DOHH2 (cell line): ENCODE data around the gene SPON1.

ENCODE experiments used
- H3F3A ChIP-seq: fragments of 200-600 bp; sonication (generic), shearing (Covaris generic); 2 replicates; pipeline ENCODE4 v1.6.0; 2016; ENCODE audit warnings: antibody characterized with exemption, mild to moderate bottlenecking; ENCODE audit not compliant: control insufficient read depth, insufficient read depth
- H3K27ac ChIP-seq: fragments of 200-600 bp; sonication (generic); 2 replicates; pipeline ENCODE4 v1.5.1; 2014; ENCODE audit warnings: low read depth, mild to moderate bottlenecking, low read length, moderate library complexity
- H3K27me3 ChIP-seq: fragments of 200-600 bp; sonication (generic); 2 replicates; pipeline ENCODE4 v1.6.1; 2014; ENCODE audit warnings: mild to moderate bottlenecking, low read length, mixed read lengths; ENCODE audit not compliant: control insufficient read depth
- H3K36me3 ChIP-seq: fragments of 200-600 bp; sonication (generic); 2 replicates; pipeline ENCODE4 v1.6.1; 2014; ENCODE audit warnings: mild to moderate bottlenecking, low read length, moderate library complexity, mixed read lengths; ENCODE audit not compliant: control insufficient read depth
- H3K4me1 ChIP-seq: fragments of 200-600 bp; sonication (generic); 2 replicates; pipeline ENCODE4 v1.6.1; 2014; ENCODE audit warnings: mild to moderate bottlenecking, low read length, mixed read lengths; ENCODE audit not compliant: control insufficient read depth
- H3K4me2 ChIP-seq: fragments of 200-600 bp; sonication (generic); 2 replicates; pipeline ENCODE4 v1.6.0; 2014; ENCODE audit warnings: mild to moderate bottlenecking, low read length, moderate library complexity
- H3K4me3 ChIP-seq: fragments of 200-600 bp; sonication (generic); 2 replicates; pipeline ENCODE4 v1.5.1; 2014; ENCODE audit warnings: mild to moderate bottlenecking, low read length, mixed read lengths
- H3K79me2 ChIP-seq: fragments of 200-600 bp; sonication (generic); 2 replicates; pipeline ENCODE4 v1.6.1; 2014; ENCODE audit warnings: mild to moderate bottlenecking, low read length, mixed read lengths; ENCODE audit not compliant: control insufficient read depth
- H3K9me2 ChIP-seq: fragments of 200-600 bp; sonication (generic); replicated peaks from 2 replicates; pipeline ENCODE4 v1.6.1; 2014; ENCODE audit warnings: mild to moderate bottlenecking, low read length, mixed read lengths; ENCODE audit not compliant: control insufficient read depth
- H3K9me3 ChIP-seq: fragments of 200-600 bp; sonication (generic); 2 replicates; pipeline ENCODE4 v1.6.1; 2014; ENCODE audit warnings: antibody characterized with exemption, low read length, mixed read lengths; ENCODE audit not compliant: control insufficient read depth, insufficient read depth
- H4K20me1 ChIP-seq: fragments of 200-600 bp; sonication (generic); 2 replicates; pipeline ENCODE4 v1.6.0; 2014; ENCODE audit warnings: low read depth, mild to moderate bottlenecking, antibody characterized with exemption, low read length, moderate library complexity; ENCODE audit not compliant: control insufficient read depth, insufficient read depth
- CTCF ChIP-seq: fragments of 200-600 bp; sonication (generic); IDR thresholded peaks from one replicate; pipeline ENCODE4 v1.5.1; 2014; ENCODE audit warnings: antibody characterized with exemption, mild to moderate bottlenecking, low read depth, low read length; ENCODE audit not compliant: poor library complexity, severe bottlenecking
- EZH2phosphoT487 ChIP-seq: fragments of 200-600 bp; sonication (generic); IDR thresholded peaks from 2 replicates; pipeline ENCODE4 v1.6.1; 2017; ENCODE audit warnings: borderline replicate concordance, mild to moderate bottlenecking, antibody characterized with exemption, low read length, moderate library complexity, mixed read lengths

The SPON1 gene

GRCh38 chr11:14182833-14183364 is 220.4 kb downstream of the SPON1 start:
- Histone ChIP-seq H3K27ac (no peak overlapping the region), H3F3A (no peaks in the 10 kb centered on the region), H3K27me3 (no peaks in the 10 kb centered on the region; the same call in 1 of the 2 replicates), H3K79me2 (no peaks in the 10 kb centered on the region), H3K9me3 (no peaks in the 10 kb centered on the region), H3K36me3 (no peaks in the 10 kb centered on the region), H4K20me1 (no peaks in the 10 kb centered on the region), H3K4me3 (no peak overlapping the region), H3K4me2 (no peak overlapping the region), H3K9me2 (no peaks in the 10 kb centered on the region), H3K4me1 (no peaks in the 10 kb centered on the region)
- TF ChIP-seq EZH2phosphoT487: no peak
- TF ChIP-seq CTCF: no peak

- H4K20me1 ChIP-seq: no peaks in the 10 kb centered on the region
- no peak overlapping the region for H3K27ac ChIP-seq
- no peaks in the 10 kb centered on the region; the same call in 1 of the 2 replicates for H3K27me3 ChIP-seq
- no peaks in the 10 kb centered on the region for H3K9me2 ChIP-seq
- H3K4me1 ChIP-seq: no peaks in the 10 kb centered on the region
- H3K4me2 ChIP-seq: no peak overlapping the region
- no peak for TF ChIP-seq CTCF
- TF ChIP-seq EZH2phosphoT487: no peak
- H3F3A ChIP-seq: no peaks in the 10 kb centered on the region
- no peak overlapping the region for H3K4me3 ChIP-seq
- no peaks in the 10 kb centered on the region for H3K79me2 ChIP-seq
- H3K9me3 ChIP-seq: no peaks in the 10 kb centered on the region
- H3K36me3 ChIP-seq: no peaks in the 10 kb centered on the region
Observed at GRCh38 chr11:14184028-14184940, 221.8 kb downstream of the SPON1 start.

GRCh38 chr11:14185461-14185860 is 222.9 kb downstream of the SPON1 start:
- H4K20me1 ChIP-seq: no peaks in the 10 kb centered on the region
- H3K4me2 ChIP-seq: no peak overlapping the region
- H3K4me1 ChIP-seq: no peaks in the 10 kb centered on the region
- H3K27me3 ChIP-seq: peaks cover 3% of the 10 kb centered on the region; the same call in 1 of the 2 replicates
- H3F3A ChIP-seq: no peaks in the 10 kb centered on the region
- no peak overlapping the region for H3K4me3 ChIP-seq
- H3K79me2 ChIP-seq: no peaks in the 10 kb centered on the region
- TF ChIP-seq CTCF (no peak), EZH2phosphoT487 (no peak)
- no peaks in the 10 kb centered on the region for H3K9me2 ChIP-seq
- no peak overlapping the region for H3K27ac ChIP-seq
- no peaks in the 10 kb centered on the region for H3K36me3 ChIP-seq
- H3K9me3 ChIP-seq: no peaks in the 10 kb centered on the region
